Activated CD4-positive, alpha-beta memory T cell treated with anti-CD3 and anti-CD28 coated beads, Interleukin-2, amount 10 ng/mL, durations not matched to agents 7 days and 5 days (primary cell): Measurements from ENCODE around the gene NUP54. TPM values are rescaled to one million over a fixed set of nuclear protein-coding genes. Genes with fewer than 3 reads are reported as not detected.

Experiments used
- CTCF ChIA-PET: fragments of 350-600 bp; sonication (Branson Sonifier 250); formaldehyde crosslinking; loops from one replicate; lab custom pipeline; 2021; ENCODE audit warnings: antibody characterized with exemption, inconsistent platforms; lab: Charles Lee
- POLR2A ChIA-PET: fragments of 350-600 bp; sonication (Branson Sonifier 250); formaldehyde crosslinking; loops from one replicate; lab custom pipeline; 2021; ENCODE audit warnings: antibody characterized with exemption; lab: Charles Lee
- DNase-seq: peaks from one replicate; pipeline ENCODE4 v3.0.0-alpha.2; 2020
- H3K27ac Mint-ChIP-seq: one replicate; pipeline ENCODE4 v1.8.0; 2021; ENCODE audit warnings: mild to moderate bottlenecking, mixed read lengths
- H3K27me3 Mint-ChIP-seq: one replicate; pipeline ENCODE4 v1.8.0; 2021; ENCODE audit warnings: mixed read lengths
- H3K36me3 Mint-ChIP-seq: one replicate; pipeline ENCODE4 v1.8.0; 2021; ENCODE audit warnings: low read depth, mixed read lengths
- H3K4me1 Mint-ChIP-seq: one replicate; pipeline ENCODE4 v1.8.0; 2021; ENCODE audit warnings: mixed read lengths
- H3K4me3 Mint-ChIP-seq: one replicate; pipeline ENCODE4 v1.8.0; 2021; ENCODE audit warnings: mild to moderate bottlenecking, mixed read lengths
- H3K9me3 Mint-ChIP-seq: one replicate; pipeline ENCODE4 v1.8.0; 2021; ENCODE audit warnings: mixed read lengths
- total RNA-seq, 2 experiments: library from RNA; stranded (reverse); gene quantifications; one replicate each; pipeline ENCODE4 v1.2.3, GENCODE V29; 2021

NUP54 gene
- 10 to 100 TPM; 48.9 to 58.6 TPM for total RNA-seq

- H3K9me3 Mint-ChIP-seq: no peaks in the 10 kb centered on the region
- ChIA-PET POLR2A (interaction anchor here (0.6 to 2.2 kb wide), 16 partner anchors 13 to 1009 kb away, joined by 3 to 11 read pairs (median 4); partner anchors contain the start of genes CCNG2, NAAA, SDAD1 and STBD1), CTCF (interaction anchor here (0.6 to 1.7 kb wide), 10 partner anchors 12 to 642 kb away, joined by 3 to 7 read pairs (median 3); no protein-coding TSS in a partner anchor)
Measured at GRCh38 chr4:76148142-76148865, at the start of gene NUP54. Gene NUP54, minus strand, starts transcription at chr4:76148397. Its CDS starts 23 bp downstream, at chr4:76148374.

GRCh38 chr4:76197031-76197743 is 49.0 kb upstream of the NUP54 start:
- DNase-seq: no peak
- no peak overlapping the region for H3K4me3 Mint-ChIP-seq
- no peak overlapping the region for H3K27ac Mint-ChIP-seq
- H3K27me3 Mint-ChIP-seq: no peaks in the 10 kb centered on the region
- ChIA-PET POLR2A (no interaction called here), CTCF (no interaction called here)
- peaks cover 26% of the 10 kb centered on the region for H3K36me3 Mint-ChIP-seq
- H3K9me3 Mint-ChIP-seq: peaks cover 2% of the 10 kb centered on the region
- peaks cover 34% of the 10 kb centered on the region for H3K4me1 Mint-ChIP-seq

More at GRCh38 chr4:76148142-76148865, at the start of gene NUP54:
- Mint-ChIP-seq H3K27me3 (no peaks in the 10 kb centered on the region), H3K4me1 (peaks cover 34% of the 10 kb centered on the region), H3K36me3 (peaks cover 16% of the 10 kb centered on the region), H3K27ac (peak within 1 kb of the TSS; percentile 81), H3K4me3 (peak within 1 kb of the TSS; percentile 89)
- DNase-seq: peak; percentile 96

DNA sequence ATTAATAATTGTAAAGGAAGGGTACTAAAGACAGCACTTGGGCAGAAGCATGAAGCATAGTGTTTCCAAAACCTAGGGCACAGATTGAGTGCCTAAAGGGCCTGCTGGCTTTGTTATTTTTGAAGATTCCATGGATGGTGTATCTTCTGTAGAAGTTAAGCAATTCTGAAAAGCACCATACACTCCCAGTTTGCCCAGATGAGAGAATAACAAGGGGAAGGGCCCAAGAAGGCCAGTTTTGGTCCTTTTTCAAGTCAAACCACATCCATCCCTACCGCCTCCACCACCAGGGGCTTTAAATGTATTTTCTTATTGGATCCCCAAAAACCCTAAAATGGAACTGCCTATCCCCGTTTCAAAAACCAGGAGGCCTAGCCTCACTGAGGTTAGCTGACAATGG is 48.2 kb upstream of the NUP54 start:
- peaks cover 34% of the 10 kb centered on the region for H3K36me3 Mint-ChIP-seq
- H3K27ac Mint-ChIP-seq: no peak overlapping the region
- CTCF ChIA-PET: no interaction called here

DNA sequence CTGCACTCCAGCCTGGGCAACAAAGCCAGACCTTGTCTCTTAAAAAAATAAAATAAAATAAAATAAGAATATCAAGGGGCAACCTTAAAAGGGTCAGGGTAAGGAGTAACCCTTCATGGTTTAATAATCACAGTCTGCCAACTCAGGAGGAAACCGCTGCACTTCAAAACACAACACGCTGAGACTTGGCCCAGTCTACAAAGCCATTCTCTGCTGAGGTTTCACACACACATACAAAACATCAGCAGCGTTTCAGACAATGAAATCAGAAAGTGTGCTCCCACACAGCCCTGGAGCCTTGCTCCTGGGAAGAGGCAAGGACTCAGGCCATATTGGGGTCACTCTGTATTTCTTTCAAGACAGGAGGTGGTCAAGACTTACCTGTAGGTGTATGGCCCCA is 47.1 kb upstream of the NUP54 start:
- POLR2A ChIA-PET: no interaction called here
- H3K4me1 Mint-ChIP-seq: peaks cover 30% of the 10 kb centered on the region
- H3K36me3 Mint-ChIP-seq: peaks cover 36% of the 10 kb centered on the region
- H3K4me3 Mint-ChIP-seq: no peak overlapping the region
- peaks cover 5% of the 10 kb centered on the region for H3K9me3 Mint-ChIP-seq
- H3K27ac Mint-ChIP-seq: no peak overlapping the region
- CTCF ChIA-PET: no interaction called here
- DNase-seq: no peak
- no peaks in the 10 kb centered on the region for H3K27me3 Mint-ChIP-seq

More for the DNA sequence above, 48.2 kb upstream of the NUP54 start:
- POLR2A ChIA-PET: no interaction called here
- Mint-ChIP-seq H3K27me3 (no peaks in the 10 kb centered on the region), H3K4me1 (peaks cover 34% of the 10 kb centered on the region), H3K4me3 (no peak overlapping the region), H3K9me3 (peaks cover 5% of the 10 kb centered on the region)
- no peak for DNase-seq

GRCh38 chr4:76194325-76194724 is 46.1 kb upstream of the NUP54 start:
- ChIA-PET CTCF (no interaction called here), POLR2A (no interaction called here)
- no peak for DNase-seq
- H3K4me3 Mint-ChIP-seq: no peak overlapping the region
- H3K27ac Mint-ChIP-seq: no peak overlapping the region
- peaks cover 38% of the 10 kb centered on the region for H3K36me3 Mint-ChIP-seq
- peaks cover 5% of the 10 kb centered on the region for H3K9me3 Mint-ChIP-seq
- H3K4me1 Mint-ChIP-seq: peaks cover 22% of the 10 kb centered on the region
- H3K27me3 Mint-ChIP-seq: no peaks in the 10 kb centered on the region

DNA sequence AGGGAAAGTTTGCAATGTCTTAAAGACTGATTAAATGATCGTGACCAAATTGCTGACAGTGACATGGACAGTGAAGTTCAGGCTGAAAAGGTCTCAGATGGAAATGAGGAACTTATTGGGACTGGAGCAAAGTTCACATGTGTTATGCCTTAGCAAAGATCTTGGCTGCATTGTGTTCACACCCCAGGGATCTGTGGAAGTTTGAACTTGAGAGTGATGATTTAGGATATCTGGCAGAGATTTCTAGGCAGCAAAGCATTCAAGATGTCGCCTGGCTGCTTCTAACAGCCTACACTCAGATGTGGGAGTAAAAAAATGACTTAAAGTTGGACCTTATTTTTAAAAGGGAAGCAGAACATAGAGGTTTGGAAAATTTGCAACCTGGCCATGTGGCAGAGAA is 44.0 kb upstream of the NUP54 start:
- ChIA-PET POLR2A (no interaction called here), CTCF (no interaction called here)
- Mint-ChIP-seq H3K9me3 (peaks cover 5% of the 10 kb centered on the region), H3K4me3 (no peak overlapping the region), H3K36me3 (peaks cover 38% of the 10 kb centered on the region), H3K4me1 (peaks cover 4% of the 10 kb centered on the region), H3K27me3 (no peaks in the 10 kb centered on the region), H3K27ac (no peak overlapping the region)
- DNase-seq: no peak

DNA sequence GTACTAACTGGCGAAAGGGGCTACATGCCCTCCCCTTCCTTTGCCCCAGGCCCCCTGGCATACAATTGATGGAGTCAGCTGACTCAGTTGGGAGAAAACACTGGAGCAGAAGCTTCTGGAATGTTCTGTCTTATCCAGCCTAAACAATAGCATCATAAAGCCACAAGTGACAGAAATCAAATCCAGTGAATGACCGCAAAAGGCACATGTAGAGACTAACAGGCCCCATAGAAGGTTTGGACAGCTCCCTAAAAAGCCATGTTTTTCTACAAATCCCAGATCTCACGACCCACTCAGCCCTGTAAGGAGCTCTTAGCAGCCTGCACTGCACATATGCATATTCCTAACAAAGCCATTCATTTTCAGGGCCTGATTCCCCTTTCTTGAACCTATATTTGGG is 40.4 kb upstream of the NUP54 start:
- Mint-ChIP-seq H3K9me3 (peaks cover 5% of the 10 kb centered on the region), H3K27me3 (no peaks in the 10 kb centered on the region), H3K4me3 (no peak overlapping the region), H3K36me3 (peaks cover 24% of the 10 kb centered on the region), H3K27ac (no peak overlapping the region), H3K4me1 (no peaks in the 10 kb centered on the region)
- no peak for DNase-seq
- CTCF ChIA-PET: interaction anchor here (3.5 kb wide), 1 partner anchor 9 kb away, joined by 14 read pairs; no protein-coding TSS in a partner anchor
- POLR2A ChIA-PET: no interaction called here

DNA sequence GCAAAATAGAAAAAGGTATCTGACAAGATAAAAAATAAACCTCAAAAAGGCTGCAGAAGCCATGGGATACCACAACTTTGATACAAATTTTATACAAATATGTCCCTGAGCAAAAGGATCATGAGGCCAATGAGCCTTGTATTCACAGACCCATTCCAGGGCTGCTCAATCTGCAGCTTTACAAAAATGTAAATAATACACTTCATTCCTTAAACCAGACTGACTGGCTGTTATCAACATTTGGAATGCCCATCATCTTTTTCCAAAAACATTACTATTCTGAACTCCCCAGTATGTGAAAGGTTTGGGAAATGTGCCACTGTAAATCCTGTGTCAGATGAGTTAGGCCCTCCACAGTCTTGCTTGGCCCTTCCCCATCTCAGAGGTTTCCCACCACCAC is 40.0 kb upstream of the NUP54 start:
- Mint-ChIP-seq H3K36me3 (peaks cover 21% of the 10 kb centered on the region), H3K9me3 (peaks cover 5% of the 10 kb centered on the region), H3K27ac (no peak overlapping the region), H3K4me1 (no peaks in the 10 kb centered on the region), H3K4me3 (no peak overlapping the region), H3K27me3 (no peaks in the 10 kb centered on the region)
- no peak for DNase-seq
- POLR2A ChIA-PET: no interaction called here
- CTCF ChIA-PET: interaction anchor here (3.5 kb wide), 1 partner anchor 8 kb away, joined by 14 read pairs; no protein-coding TSS in a partner anchor

GRCh38 chr4:76187152-76187551 is 39.0 kb upstream of the NUP54 start:
- Mint-ChIP-seq H3K4me3 (no peak overlapping the region), H3K27ac (no peak overlapping the region), H3K36me3 (peaks cover 12% of the 10 kb centered on the region), H3K27me3 (no peaks in the 10 kb centered on the region), H3K9me3 (peaks cover 3% of the 10 kb centered on the region), H3K4me1 (no peaks in the 10 kb centered on the region)
- POLR2A ChIA-PET: no interaction called here
- CTCF ChIA-PET: no interaction called here
- no peak for DNase-seq

DNA sequence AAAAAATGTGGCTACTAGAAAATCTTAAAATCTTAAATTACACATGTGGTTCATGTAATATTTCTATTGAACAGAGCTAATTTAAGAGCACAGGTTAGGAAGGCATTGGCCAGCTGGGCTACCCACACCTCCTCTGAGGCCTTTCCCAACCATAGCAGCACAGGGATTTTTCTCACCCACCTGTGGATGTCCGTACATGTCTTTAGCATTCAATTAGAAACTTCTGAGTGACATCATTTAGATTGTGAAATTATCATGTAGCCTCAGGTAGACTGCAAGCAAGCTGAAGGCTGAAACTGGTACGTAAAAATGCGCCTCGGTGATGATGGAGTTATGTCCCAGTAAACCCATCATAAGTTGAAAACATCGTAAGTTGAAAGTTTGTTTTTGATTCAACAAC is 34.3 kb upstream of the NUP54 start:
- Mint-ChIP-seq H3K27ac (no peak overlapping the region), H3K4me1 (no peaks in the 10 kb centered on the region), H3K4me3 (no peak overlapping the region), H3K9me3 (no peaks in the 10 kb centered on the region), H3K27me3 (no peaks in the 10 kb centered on the region), H3K36me3 (no peaks in the 10 kb centered on the region)
- ChIA-PET POLR2A (no interaction called here), CTCF (interaction anchor here (1.2 to 8.5 kb wide), 3 partner anchors 16 to 322 kb away, joined by 4 to 238 read pairs (median 7); no protein-coding TSS in a partner anchor)
- no peak for DNase-seq

DNA sequence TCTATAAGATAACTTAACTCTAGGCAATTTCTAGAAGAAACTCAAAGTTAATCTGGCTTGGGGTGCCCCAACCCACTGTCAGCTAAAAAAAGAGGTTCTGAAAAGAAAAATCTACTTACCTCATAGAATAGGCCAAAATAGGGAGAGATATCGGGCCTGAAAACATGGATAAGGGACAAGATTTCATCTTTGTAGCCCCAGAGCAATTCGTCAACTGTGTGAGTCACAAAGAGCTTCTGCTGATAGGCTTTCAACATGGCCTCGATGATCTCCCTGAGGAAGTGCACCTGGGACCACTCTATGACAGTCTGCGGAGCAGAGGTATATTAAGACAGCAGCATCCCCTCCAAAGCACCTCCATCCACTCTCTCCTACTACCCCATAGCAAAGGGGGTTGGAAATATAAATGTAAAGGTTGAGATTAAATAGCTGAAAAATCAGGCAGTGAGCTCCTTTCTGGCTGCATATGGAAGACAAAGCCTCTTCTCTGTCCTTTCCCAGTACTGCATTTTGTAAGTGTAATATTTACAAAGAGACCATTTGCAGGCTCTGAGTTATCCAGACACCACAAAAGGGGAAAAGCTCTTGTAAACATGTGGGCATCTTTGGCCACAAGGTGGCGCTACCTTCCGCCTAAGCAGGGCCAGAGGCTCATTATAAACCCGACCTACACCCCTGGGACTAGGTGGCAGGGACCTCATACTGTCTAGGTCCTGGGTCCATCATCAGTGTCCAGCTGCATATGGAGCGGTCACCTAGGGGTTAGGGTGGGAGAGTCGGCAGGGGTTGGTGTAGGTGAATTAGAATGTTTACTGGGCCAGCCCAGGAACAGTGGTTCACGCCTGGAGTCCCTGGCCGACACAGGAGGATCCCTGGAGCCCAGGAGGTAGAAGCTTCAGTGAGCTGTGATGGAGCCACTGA is 31.5 kb upstream of the NUP54 start:
- Mint-ChIP-seq H3K4me3 (no peak overlapping the region), H3K36me3 (peaks cover 7% of the 10 kb centered on the region), H3K9me3 (no peaks in the 10 kb centered on the region), H3K4me1 (no peaks in the 10 kb centered on the region), H3K27ac (no peak overlapping the region), H3K27me3 (no peaks in the 10 kb centered on the region)
- peak; percentile 84 for DNase-seq
- CTCF ChIA-PET: interaction anchor here (0.6 to 8.5 kb wide), 41 partner anchors 9 to 328 kb away, joined by 3 to 238 read pairs (median 4); partner anchors contain the start of genes NUP54 and STBD1
- POLR2A ChIA-PET: interaction anchor here (1.2 to 1.6 kb wide), 2 partner anchors 127 to 198 kb away, joined by 3 to 5 read pairs; partner anchors contain the start of gene STBD1

DNA sequence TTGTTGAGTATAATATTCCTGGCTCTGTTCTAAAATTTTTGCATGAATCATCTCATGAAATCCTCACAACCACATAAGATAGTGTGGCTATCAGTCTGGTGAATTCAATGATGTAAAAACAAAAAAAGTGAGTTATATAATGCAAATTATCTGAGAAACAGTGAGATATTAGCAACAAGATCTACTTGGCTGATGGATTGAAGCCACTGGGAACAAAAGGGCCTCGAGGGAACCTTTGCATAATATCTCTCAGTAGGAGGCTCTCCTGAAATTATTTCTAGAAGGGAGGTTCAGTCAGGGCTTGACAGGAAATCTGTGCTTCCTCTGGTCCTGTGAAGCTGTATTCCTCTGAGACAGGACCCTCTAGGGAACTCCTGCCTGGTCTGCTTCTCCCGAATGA is 30.1 kb upstream of the NUP54 start:
- H3K4me1 Mint-ChIP-seq: no peaks in the 10 kb centered on the region
- H3K27me3 Mint-ChIP-seq: no peaks in the 10 kb centered on the region
- ChIA-PET CTCF (interaction anchor here (0.9 to 8.5 kb wide), 8 partner anchors 12 to 326 kb away, joined by 3 to 238 read pairs (median 6); no protein-coding TSS in a partner anchor), POLR2A (no interaction called here)
- no peak for DNase-seq
- H3K4me3 Mint-ChIP-seq: no peak overlapping the region
- H3K27ac Mint-ChIP-seq: no peak overlapping the region
- H3K9me3 Mint-ChIP-seq: no peaks in the 10 kb centered on the region
- peaks cover 13% of the 10 kb centered on the region for H3K36me3 Mint-ChIP-seq
